Gastroesophageal sphincter (tissue), 4 donors: ENCODE results near the gene HPGD. TPM values are rescaled to one million over a fixed set of nuclear protein-coding genes. Genes with fewer than 3 reads are reported as not detected.

ENCODE experiments used
- ATAC-seq: fragments of 150-250 bp; one replicate; pipeline ENCODE4 v1.9.1; 2016; ENCODE audit warnings: mild to moderate bottlenecking, moderate library complexity
- H3K27ac ChIP-seq, 4 donors: fragments of 200-600 bp; sonication (generic) in 3 of 4; 1 replicate in 3 of 4; 2 replicates in 1 of 4; pipeline ENCODE4 v1.5.1; 2016 to 2019
- H3K27me3 ChIP-seq: fragments of 200-600 bp; sonication (generic); one replicate; pipeline ENCODE4 v1.5.1; 2019
- H3K36me3 ChIP-seq, 2 donors: fragments of 200-600 bp; sonication (generic); one replicate each; pipeline ENCODE4 v1.5.1; 2019; ENCODE audit warnings: control low read depth in 1 of 2
- H3K4me1 ChIP-seq, 3 donors: fragments of 200-600 bp; sonication (generic); 1 replicate in 2 of 3; 2 replicates in 1 of 3; pipeline ENCODE4 v1.5.1; 2016 to 2019; ENCODE audit warnings: control low read depth in 2 of 3
- H3K4me3 ChIP-seq, 2 donors: fragments of 200-600 bp; sonication (generic); one replicate each; pipeline ENCODE4 v1.5.1; 2019; ENCODE audit warnings: mild to moderate bottlenecking in 1 of 2, moderate library complexity in 1 of 2
- H3K9me3 ChIP-seq, 3 donors: fragments of 200-600 bp; sonication (generic); one replicate each; pipeline ENCODE4 v1.5.1; 2017 to 2019; ENCODE audit warnings: control low read depth in 2 of 3
- CTCF ChIP-seq, 4 experiments: fragments of 200-600 bp in 2 of 4; fragments of 450-650 bp in 2 of 4; sonication (generic) in 1 of 4; IDR thresholded peaks; one replicate each; pipeline ENCODE4 v1.5.1; 2017 to 2019; ENCODE audit warnings: antibody characterized with exemption in 4 of 4, mild to moderate bottlenecking in 2 of 4, moderate library complexity in 2 of 4
- EP300 ChIP-seq: sonication (generic); formaldehyde crosslinking; IDR thresholded peaks from one replicate; pipeline ENCODE4 v1.6.1; 2017; ENCODE audit warnings: antibody characterized with exemption, mild to moderate bottlenecking
- POLR2A ChIP-seq, 2 donors: fragments of 450-650 bp; IDR thresholded peaks; one replicate each; pipeline ENCODE4 v1.6.1; 2017; ENCODE audit warnings: antibody characterized with exemption in 2 of 2, mild to moderate bottlenecking in 2 of 2, moderate library complexity in 1 of 2
- POLR2AphosphoS5 ChIP-seq: sonication (generic); formaldehyde crosslinking; IDR thresholded peaks from one replicate; pipeline ENCODE4 v1.6.1; 2017; ENCODE audit warnings: antibody characterized with exemption
- WGBS, 2 donors: methylation state at CpG; one replicate each; pipeline ENCODE4 v1.1.5; 2018; ENCODE audit warnings: low coverage in 1 of 2; 5-methylcytosine and 5-hydroxymethylcytosine counted together
- total RNA-seq, 4 donors: library from RNA; depleted of rRNA; stranded (reverse); fragments of >200 nt; gene quantifications; one replicate each; pipeline ENCODE4 v1.1.0, GENCODE V29; 2016

HPGD gene
- total RNA-seq, result 100 to 1,000 TPM in 1 of 4 donors, 10 to 100 TPM in 3; 22.6 to 178 (median 40.8) TPM

DNA sequence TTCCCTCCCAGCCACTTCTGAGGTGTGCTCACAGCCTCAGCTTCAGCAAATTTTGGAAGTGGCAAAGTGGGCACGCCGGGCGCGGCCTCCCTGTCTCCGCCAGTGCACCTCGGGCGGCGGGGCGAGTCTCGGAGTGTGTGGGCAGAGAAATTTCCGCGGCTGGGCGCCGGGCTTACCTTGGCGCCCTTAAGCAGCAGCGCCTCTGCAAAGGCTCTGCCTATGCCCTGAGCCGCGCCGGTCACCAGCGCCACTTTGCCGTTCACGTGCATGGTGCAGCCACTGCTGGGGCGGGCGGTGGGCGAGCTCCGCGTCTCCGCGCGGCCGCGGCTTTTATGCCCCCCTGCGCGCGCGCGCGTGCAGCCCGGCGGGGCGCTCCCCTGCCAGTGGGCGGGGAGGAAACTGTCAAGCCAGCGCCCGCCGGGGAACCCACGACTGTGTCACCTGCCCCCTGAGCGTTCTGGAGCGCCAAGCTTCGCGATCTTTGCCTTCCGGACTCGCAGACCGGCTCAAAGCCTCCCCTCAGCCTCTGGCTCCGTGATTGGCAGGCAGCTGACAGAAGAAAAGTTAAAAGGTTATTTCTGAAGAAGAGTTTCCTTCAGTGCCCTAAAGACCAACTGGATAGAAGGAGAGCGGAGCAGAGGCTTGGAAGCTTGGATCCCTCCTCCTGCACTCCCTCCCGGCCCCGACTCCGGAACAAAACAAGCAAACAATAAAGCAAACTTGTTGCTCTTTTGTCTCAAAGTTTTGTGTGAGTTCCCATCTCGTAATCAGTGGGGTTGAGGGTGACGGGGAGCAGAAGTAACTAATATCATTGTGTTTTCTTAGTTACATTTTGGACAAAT lies at the start of gene HPGD:
HPGD (minus strand) TSS at position 306 of the 842 bp plus-strand sequence; CDS start at position 269, 37 bp downstream.
- Histone ChIP-seq H3K9me3 (no peaks in the 10 kb centered on the region), H3K27ac (peak within 1 kb of the TSS; percentile 22 to 85 (median 75)), H3K4me3 (peak within 1 kb of the TSS; percentile 72 to 79), H3K36me3 (no peaks in the 10 kb centered on the region), H3K4me1 (peaks cover 0 to 38% (median 0%) of the 10 kb centered on the region in 3 donors), H3K27me3 (no peaks in the 10 kb centered on the region)
- 0% methylated on average over 6 to 10 of the region's 60 CpGs for WGBS, 2 donors
- peak; percentile 67 for ATAC-seq
- no peak for TF ChIP-seq EP300
- peak; percentile 34 to 72 for TF ChIP-seq POLR2A (IDR thresholded peaks at IDR 0.05)

GRCh38 chr4:174564529-174564928 lies 42.2 kb upstream of the HPGD start:
- Histone ChIP-seq H3K27ac (no peak overlapping the region), H3K9me3 (no peaks in the 10 kb centered on the region), H3K36me3 (no peaks in the 10 kb centered on the region), H3K4me1 (peaks cover 0 to 6% (median 0%) of the 10 kb centered on the region in 3 donors), H3K27me3 (no peaks in the 10 kb centered on the region), H3K4me3 (no peak overlapping the region)
- 0 to 27% methylated on average over 1 to 2 of the region's 2 CpGs for WGBS, 2 donors
- no peak for ATAC-seq
- TF ChIP-seq CTCF (IDR thresholded peaks at IDR 0.05) (no peak), EP300 (no peak), POLR2A (IDR thresholded peaks at IDR 0.05) (no peak), POLR2AphosphoS5 (no peak)

DNA sequence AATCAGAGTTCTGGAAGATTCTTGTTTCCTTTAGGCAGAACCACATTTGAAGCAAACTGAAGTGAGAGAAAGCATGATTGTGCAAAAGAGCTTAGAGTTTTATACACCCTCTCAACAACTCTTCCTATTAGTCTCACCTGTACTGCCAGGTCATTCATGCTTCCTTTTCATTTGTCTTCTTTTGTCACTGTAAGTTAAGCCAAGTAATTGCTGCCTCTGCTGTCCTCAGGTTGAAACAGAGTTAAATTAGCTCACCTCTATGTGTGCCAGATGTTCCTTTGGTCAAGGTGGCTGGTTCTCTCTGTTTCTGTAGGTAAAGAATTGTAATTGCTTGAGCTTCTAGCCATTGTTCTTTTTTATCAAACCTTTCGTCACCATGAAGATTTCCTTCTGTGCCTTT lies 41.1 kb upstream of the HPGD start:
- H3K4me1 ChIP-seq, result peaks cover 0 to 6% (median 0%) of the 10 kb centered on the region in 3 donors
- H3K36me3 ChIP-seq, result no peaks in the 10 kb centered on the region
- no peaks in the 10 kb centered on the region for H3K27me3 ChIP-seq
- 89 to 100% methylated on average over 1 of the region's 1 CpG for WGBS, 2 donors
- H3K4me3 ChIP-seq, result no peak overlapping the region
- H3K27ac ChIP-seq, result no peak overlapping the region
- H3K9me3 ChIP-seq, result no peaks in the 10 kb centered on the region
- TF ChIP-seq CTCF (IDR thresholded peaks at IDR 0.05), result no peak
- no peak for ATAC-seq

GRCh38 chr4:174561560-174561959 lies 39.3 kb upstream of the HPGD start:
- H3K9me3 ChIP-seq, result no peaks in the 10 kb centered on the region
- TF ChIP-seq EP300 (no peak), POLR2AphosphoS5 (no peak), CTCF (IDR thresholded peaks at IDR 0.05) (no peak), POLR2A (IDR thresholded peaks at IDR 0.05) (no peak)
- no peaks in the 10 kb centered on the region for H3K36me3 ChIP-seq
- no peak overlapping the region for H3K27ac ChIP-seq
- WGBS, 2 donors, result 25 to 30% methylated on average over 2 of the region's 2 CpGs
- H3K4me1 ChIP-seq, result peaks cover 0 to 6% (median 0%) of the 10 kb centered on the region in 3 donors
- no peak overlapping the region for H3K4me3 ChIP-seq
- no peaks in the 10 kb centered on the region for H3K27me3 ChIP-seq
- no peak for ATAC-seq

DNA sequence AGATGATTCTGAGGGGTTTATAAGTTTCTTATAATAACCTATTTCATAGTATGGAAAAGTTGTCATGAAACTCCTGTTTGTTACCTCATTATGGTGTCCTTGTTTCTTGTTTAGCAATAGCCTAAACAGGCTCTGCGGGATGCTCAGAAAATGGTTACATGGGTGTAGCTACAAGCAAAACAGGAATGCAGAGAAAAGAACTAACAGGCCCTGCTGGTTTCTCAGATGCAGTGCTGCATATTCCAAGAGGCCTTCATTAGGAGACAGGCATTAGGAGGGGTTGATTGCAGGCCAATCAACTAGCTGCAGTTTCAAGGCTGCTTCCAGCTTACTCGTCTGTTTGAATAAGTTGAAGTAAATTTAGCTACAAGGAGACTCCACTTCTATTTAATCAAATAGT lies 37.6 kb upstream of the HPGD start:
- H3K9me3 ChIP-seq, result no peaks in the 10 kb centered on the region
- no peak overlapping the region for H3K4me3 ChIP-seq
- 42 to 47% methylated on average over 2 of the region's 2 CpGs for WGBS, 2 donors
- ATAC-seq, result no peak
- H3K36me3 ChIP-seq, result no peaks in the 10 kb centered on the region
- no peak for TF ChIP-seq POLR2A (IDR thresholded peaks at IDR 0.05)
- no peak for TF ChIP-seq CTCF (IDR thresholded peaks at IDR 0.05)
- TF ChIP-seq EP300, result no peak
- no peak for TF ChIP-seq POLR2AphosphoS5
- no peak overlapping the region for H3K27ac ChIP-seq
- peaks cover 0 to 6% (median 0%) of the 10 kb centered on the region in 3 donors for H3K4me1 ChIP-seq
- H3K27me3 ChIP-seq, result no peaks in the 10 kb centered on the region
